Measurements from ENCODE around the gene MTHFSD. TPM values are rescaled to one million over a fixed set of nuclear protein-coding genes. Genes with fewer than 3 reads are reported as not detected.

MTHFSD gene
- total and polyA plus RNA-seq, 7 donors, result 5.5 to 18.8 (median 10.9) TPM

DNA sequence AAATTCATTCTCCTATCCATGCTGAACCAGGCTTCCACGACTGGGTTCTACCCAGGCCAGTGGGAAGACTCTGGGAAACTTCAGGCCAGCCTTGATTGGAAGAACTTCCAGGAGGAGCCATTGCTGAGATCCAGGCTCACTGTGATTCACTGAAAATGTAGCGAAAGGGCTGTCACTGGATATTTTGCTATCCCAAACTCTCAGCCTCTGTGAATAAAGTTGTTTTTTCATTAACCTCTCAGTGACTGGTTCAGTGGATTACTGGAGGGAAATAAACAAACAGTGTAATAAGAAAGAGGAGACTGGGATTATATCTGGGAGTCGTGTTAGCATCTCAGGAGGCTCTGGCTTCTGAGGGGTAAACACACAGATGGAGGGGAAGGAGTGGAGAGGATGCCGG is 26.4 kb upstream of the MTHFSD start:
- 43 to 70% methylated on average over 4 of the region's 4 CpGs for WGBS, 2 donors
- no peak overlapping the region for H3K4me3 ChIP-seq
- H3K27me3 ChIP-seq, result peaks cover 33 to 98% (median 45%) of the 10 kb centered on the region in 3 donors
- H3K36me3 ChIP-seq, result no peaks in the 10 kb centered on the region
- no peak for DNase-seq
- peaks cover 0 to 19% (median 12%) of the 10 kb centered on the region in 4 donors for H3K4me1 ChIP-seq
- H3K9me3 ChIP-seq, result no peaks in the 10 kb centered on the region
- no peak overlapping the region for H3K27ac ChIP-seq
- TF ChIP-seq EP300 (IDR thresholded peaks at IDR 0.05) (no peak), POLR2A (IDR thresholded peaks at IDR 0.05) (no peak)
- TF ChIP-seq, protein P1, sequence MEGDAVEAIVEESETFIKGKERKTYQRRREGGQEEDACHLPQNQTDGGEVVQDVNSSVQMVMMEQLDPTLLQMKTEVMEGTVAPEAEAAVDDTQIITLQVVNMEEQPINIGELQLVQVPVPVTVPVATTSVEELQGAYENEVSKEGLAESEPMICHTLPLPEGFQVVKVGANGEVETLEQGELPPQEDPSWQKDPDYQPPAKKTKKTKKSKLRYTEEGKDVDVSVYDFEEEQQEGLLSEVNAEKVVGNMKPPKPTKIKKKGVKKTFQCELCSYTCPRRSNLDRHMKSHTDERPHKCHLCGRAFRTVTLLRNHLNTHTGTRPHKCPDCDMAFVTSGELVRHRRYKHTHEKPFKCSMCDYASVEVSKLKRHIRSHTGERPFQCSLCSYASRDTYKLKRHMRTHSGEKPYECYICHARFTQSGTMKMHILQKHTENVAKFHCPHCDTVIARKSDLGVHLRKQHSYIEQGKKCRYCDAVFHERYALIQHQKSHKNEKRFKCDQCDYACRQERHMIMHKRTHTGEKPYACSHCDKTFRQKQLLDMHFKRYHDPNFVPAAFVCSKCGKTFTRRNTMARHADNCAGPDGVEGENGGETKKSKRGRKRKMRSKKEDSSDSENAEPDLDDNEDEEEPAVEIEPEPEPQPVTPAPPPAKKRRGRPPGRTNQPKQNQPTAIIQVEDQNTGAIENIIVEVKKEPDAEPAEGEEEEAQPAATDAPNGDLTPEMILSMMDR (IDR thresholded peaks at IDR 0.05), result no peak
- intact Hi-C loops (cut with DNase I), result no loop called here

DNA sequence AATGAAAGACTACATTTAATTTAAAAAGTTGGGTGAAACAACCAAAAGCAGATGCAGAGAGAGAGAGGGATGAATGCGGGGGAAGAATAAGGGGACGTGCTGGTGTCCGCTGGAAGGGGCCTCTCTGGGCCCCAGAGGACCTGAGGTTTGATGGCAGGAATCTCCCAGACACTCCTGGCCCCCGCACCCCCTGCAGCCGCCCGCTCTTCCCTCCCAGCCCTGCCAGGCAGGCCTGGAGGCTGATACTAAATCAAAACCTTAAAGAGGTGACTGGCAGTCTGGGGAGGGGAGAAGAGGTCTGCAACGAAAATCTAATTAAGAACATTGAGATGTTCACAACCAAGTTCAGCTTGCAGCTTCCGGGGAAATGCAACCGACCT is 25.7 kb upstream of the MTHFSD start:
- Histone ChIP-seq H3K27me3 (peaks cover 36 to 99% (median 47%) of the 10 kb centered on the region in 3 donors), H3K27ac (no peak overlapping the region), H3K9me3 (no peaks in the 10 kb centered on the region), H3K36me3 (no peaks in the 10 kb centered on the region), H3K4me1 (peaks cover 0 to 26% (median 16%) of the 10 kb centered on the region in 4 donors), H3K4me3 (no peak overlapping the region)
- 63 to 83% methylated on average over 9 of the region's 9 CpGs for WGBS, 2 donors
- intact Hi-C loops (cut with DNase I), result no loop called here
- no peak for DNase-seq
- TF ChIP-seq, protein P1 (IDR thresholded peaks at IDR 0.05), result no peak
- TF ChIP-seq POLR2A (IDR thresholded peaks at IDR 0.05) (no peak), EP300 (IDR thresholded peaks at IDR 0.05) (no peak), POLR2AphosphoS5 (IDR thresholded peaks at IDR 0.05) (no peak)

DNA sequence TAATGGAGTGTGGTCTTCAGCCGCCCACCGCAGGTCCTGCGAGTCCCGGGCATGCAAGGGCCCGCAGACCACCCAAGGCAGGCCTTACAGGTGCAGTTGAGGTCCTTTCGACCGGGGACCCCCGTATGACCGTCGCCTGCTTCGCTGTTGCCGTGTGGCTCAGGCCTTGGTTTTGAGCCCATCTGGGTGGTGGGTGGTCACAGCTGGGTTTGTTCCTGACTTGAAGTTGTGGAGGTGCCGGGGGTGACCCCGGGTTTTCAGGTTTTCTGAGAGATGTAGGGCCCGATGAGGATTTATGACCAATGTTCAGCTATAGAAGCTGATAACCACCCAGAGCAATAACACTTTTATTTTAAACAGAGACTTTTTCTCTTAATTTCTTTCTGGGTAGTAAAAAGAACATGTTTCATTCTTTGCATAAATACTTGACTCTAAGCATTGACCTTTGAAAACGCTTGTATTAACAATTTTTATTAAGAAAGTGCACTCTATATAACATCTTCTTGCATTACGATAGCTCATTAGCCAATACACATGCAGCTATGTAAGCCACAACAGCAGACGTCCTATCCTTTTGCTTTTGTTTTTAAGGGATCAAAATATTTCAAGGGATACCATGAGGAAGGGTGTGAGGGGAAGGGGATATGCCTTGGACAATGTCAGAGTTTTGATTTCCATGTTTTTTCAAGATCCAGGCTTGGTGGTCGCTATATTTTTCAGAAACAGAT is 25.2 kb upstream of the MTHFSD start:
- H3K27ac ChIP-seq, result no peak overlapping the region
- no peak overlapping the region for H3K4me3 ChIP-seq
- TF ChIP-seq POLR2AphosphoS5 (IDR thresholded peaks at IDR 0.05), result no peak
- TF ChIP-seq, protein P1 (IDR thresholded peaks at IDR 0.05), result no peak
- no peak for TF ChIP-seq EP300 (IDR thresholded peaks at IDR 0.05)
- TF ChIP-seq POLR2A (IDR thresholded peaks at IDR 0.05), result no peak
- no peaks in the 10 kb centered on the region for H3K9me3 ChIP-seq
- H3K4me1 ChIP-seq, result peaks cover 0 to 31% (median 20%) of the 10 kb centered on the region in 4 donors
- H3K36me3 ChIP-seq, result no peaks in the 10 kb centered on the region
- 40 to 56% methylated on average over 19 of the region's 19 CpGs for WGBS, 2 donors
- no peak for DNase-seq
- H3K27me3 ChIP-seq, result peaks cover 36 to 99% (median 51%) of the 10 kb centered on the region in 3 donors
- intact Hi-C loops (cut with DNase I), result no loop called here

DNA sequence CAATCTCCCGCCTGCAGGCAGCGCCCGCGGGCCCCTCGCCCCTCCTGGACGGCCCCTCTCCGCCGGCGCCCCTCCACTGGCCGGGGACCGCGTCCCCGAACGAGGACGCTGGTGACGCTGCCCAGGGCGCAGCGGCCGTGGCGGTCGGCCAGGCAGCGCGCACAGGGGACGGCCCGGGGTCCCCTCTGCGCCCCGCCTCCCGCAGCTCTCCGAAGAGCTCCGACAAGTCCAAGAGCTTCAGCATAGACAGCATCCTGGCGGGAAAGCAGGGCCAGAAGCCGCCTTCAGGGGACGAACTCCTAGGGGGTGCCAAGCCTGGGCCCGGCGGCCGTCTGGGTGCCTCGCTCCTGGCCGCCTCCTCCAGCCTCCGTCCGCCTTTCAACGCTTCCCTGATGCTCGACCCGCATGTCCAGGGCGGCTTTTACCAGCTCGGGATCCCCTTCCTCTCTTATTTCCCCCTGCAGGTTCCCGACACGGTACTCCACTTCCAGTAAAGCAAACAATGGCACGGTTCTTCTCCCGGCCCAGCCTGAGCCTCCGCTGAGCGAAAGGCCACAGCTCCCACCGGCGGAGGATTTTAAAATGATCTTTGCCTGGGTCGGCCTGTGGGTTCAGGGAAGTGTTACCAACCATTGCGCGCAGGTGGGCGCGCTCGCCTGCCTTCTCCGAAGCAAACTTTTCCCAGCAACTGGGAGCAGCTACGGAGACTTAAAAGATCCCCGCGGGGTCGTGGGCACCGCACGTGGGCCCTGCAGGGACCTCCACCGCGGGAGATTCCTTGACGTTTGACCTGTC is 24.4 kb upstream of the MTHFSD start:
- TF ChIP-seq POLR2AphosphoS5 (IDR thresholded peaks at IDR 0.05), result no peak
- TF ChIP-seq EP300 (IDR thresholded peaks at IDR 0.05), result no peak
- TF ChIP-seq, protein P1 (IDR thresholded peaks at IDR 0.05), result no peak
- TF ChIP-seq POLR2A (IDR thresholded peaks at IDR 0.05), result no peak
- H3K4me1 ChIP-seq, result peaks cover 0 to 31% (median 20%) of the 10 kb centered on the region in 4 donors
- H3K27ac ChIP-seq, result peak overlapping the region in 2 of 4 donors; percentile 38 to 39
- peak overlapping the region in 1 of 4 donors; percentile 3 for H3K4me3 ChIP-seq
- no peaks in the 10 kb centered on the region for H3K36me3 ChIP-seq
- H3K9me3 ChIP-seq, result no peaks in the 10 kb centered on the region
- DNase-seq, result no peak
- WGBS, 2 donors, result 10 to 16% methylated on average over 69 of the region's 69 CpGs
- intact Hi-C loops (cut with DNase I), result loop anchor here (10.0 kb wide), 1 partner anchor 175 kb away; no protein-coding TSS in a partner anchor
- peaks cover 39 to 99% (median 54%) of the 10 kb centered on the region in 3 donors for H3K27me3 ChIP-seq
